Middle frontal gyrus (tissue), 1 donor: ENCODE data around the gene PCGF3.
"Not testable (repeated sequence)": the region's sequence is repeated elsewhere in the genome, so short reads cannot be mapped to it uniquely, and the experiment has no call there.

Experiments used
- DNase-seq: peaks from one replicate; pipeline ENCODE4 v3.0.0-alpha.2; 2015; ENCODE audit warnings: low spot score; ENCODE audit errors: extremely low spot score

The PCGF3 gene

GRCh38 chr4:722851-723360, 17.3 kb downstream of the PCGF3 start:
- DNase-seq, result no peak

GRCh38 chr4:723751-724530, 18.3 kb downstream of the PCGF3 start:
- no peak for DNase-seq

GRCh38 chr4:725391-726234, 20.0 kb downstream of the PCGF3 start:
- DNase-seq, result no peak

- DNase-seq, result no peak
Observed at GRCh38 chr4:726235-726787, 20.7 kb downstream of the PCGF3 start.

- DNase-seq, result no peak
Observed at GRCh38 chr4:726838-727237, 21.2 kb downstream of the PCGF3 start.

- no peak for DNase-seq
Observed at GRCh38 chr4:727576-727975, 21.9 kb downstream of the PCGF3 start.

- DNase-seq, result no peak
Observed at GRCh38 chr4:729336-730315, 24.0 kb downstream of the PCGF3 start.

GRCh38 chr4:730511-730910, 24.9 kb downstream of the PCGF3 start:
- DNase-seq, result no peak

GRCh38 chr4:730946-731904, 25.6 kb downstream of the PCGF3 start:
- not testable (repeated sequence) for DNase-seq

- not testable (repeated sequence) for DNase-seq
Observed at GRCh38 chr4:731954-732353, 26.3 kb downstream of the PCGF3 start.

- no peak for DNase-seq
Observed at GRCh38 chr4:732486-732885, 26.9 kb downstream of the PCGF3 start.

- DNase-seq, result no peak
Observed at GRCh38 chr4:732911-733630, 27.4 kb downstream of the PCGF3 start.

GRCh38 chr4:733631-733980, 28.0 kb downstream of the PCGF3 start:
- DNase-seq, result no peak

GRCh38 chr4:734075-734474, 28.4 kb downstream of the PCGF3 start:
- no peak for DNase-seq

- DNase-seq, result no peak
Observed at GRCh38 chr4:734951-735350, 29.3 kb downstream of the PCGF3 start.

- no peak for DNase-seq
Observed at GRCh38 chr4:735583-735982, 30.0 kb downstream of the PCGF3 start.

GRCh38 chr4:736561-736960, 30.9 kb downstream of the PCGF3 start:
- DNase-seq, result not testable (repeated sequence)

GRCh38 chr4:738781-739280, 33.2 kb downstream of the PCGF3 start:
- no peak for DNase-seq

GRCh38 chr4:739569-739968, 33.9 kb downstream of the PCGF3 start:
- DNase-seq, result no peak
